OCI-LY7 (cell line): ENCODE data around the gene BRD9. TPM values are rescaled to one million over a fixed set of nuclear protein-coding genes. Genes with fewer than 3 reads are reported as not detected.

ENCODE experiments used
- BruUV-seq: library from RNA; stranded (reverse); fragments of 400-500 nt; replicated peaks from 2 replicates; lab custom pipeline; 2021; lab: Mats Ljungman, UMichigan
- CTCF ChIA-PET: fragments of 300-600 bp; sonication (Branson Sonifier 250); formaldehyde crosslinking; loops from one replicate; lab custom pipeline; 2022; ENCODE audit warnings: antibody characterized with exemption; ENCODE audit not compliant: unreplicated experiment; lab: Charles Lee
- POLR2A ChIA-PET: fragments of 300-600 bp; sonication (Branson Sonifier 250); formaldehyde crosslinking; loops from one replicate; lab custom pipeline; 2022; ENCODE audit warnings: antibody characterized with exemption; lab: Charles Lee
- DNase-seq: peaks from one replicate; pipeline ENCODE4 v3.0.0-alpha.2; 2015; ENCODE audit warnings: low spot score
- H2AFZ ChIP-seq: fragments of 200-600 bp; sonication (generic), shearing (Covaris generic); 2 replicates; pipeline ENCODE4 v1.6.1; 2014; ENCODE audit warnings: mild to moderate bottlenecking, antibody characterized with exemption, low read length, moderate library complexity
- H3K27ac ChIP-seq: fragments of 200-600 bp; sonication (generic); 2 replicates; pipeline ENCODE4 v1.5.1; 2014; ENCODE audit warnings: mixed run types, low read depth, mild to moderate bottlenecking, moderate library complexity, low read length, inconsistent platforms; ENCODE audit not compliant: poor library complexity, severe bottlenecking
- H3K36me3 ChIP-seq: fragments of 200-600 bp; sonication (generic); 2 replicates; pipeline ENCODE4 v1.6.1; 2014; ENCODE audit warnings: mild to moderate bottlenecking, antibody characterized with exemption, low read length, moderate library complexity, mixed read lengths; ENCODE audit not compliant: insufficient read depth
- H3K4me1 ChIP-seq: fragments of 200-600 bp; sonication (generic); 2 replicates; pipeline ENCODE4 v1.5.1; 2014; ENCODE audit warnings: mild to moderate bottlenecking, low read length; ENCODE audit not compliant: insufficient read depth, poor library complexity, severe bottlenecking
- H3K4me2 ChIP-seq: fragments of 200-600 bp; sonication (generic); 2 replicates; pipeline ENCODE4 v1.6.1; 2014; ENCODE audit warnings: mild to moderate bottlenecking, low read length
- H3K4me3 ChIP-seq: fragments of 200-600 bp; sonication (generic); 2 replicates; pipeline ENCODE4 v1.5.1; 2014; ENCODE audit warnings: mild to moderate bottlenecking, low read depth, low read length; ENCODE audit not compliant: poor library complexity, severe bottlenecking
- H3K79me2 ChIP-seq: fragments of 200-600 bp; sonication (generic); 2 replicates; pipeline ENCODE4 v1.6.1; 2016; ENCODE audit warnings: low read depth, mild to moderate bottlenecking, low read length, moderate library complexity, mixed read lengths; ENCODE audit not compliant: insufficient read depth
- H3K9me2 ChIP-seq: fragments of 200-600 bp; sonication (generic); 2 replicates; pipeline ENCODE4 v1.6.1; 2016; ENCODE audit warnings: mild to moderate bottlenecking, low read length, mixed read lengths; ENCODE audit not compliant: insufficient read depth
- H3K9me3 ChIP-seq: fragments of 200-600 bp; sonication (generic); 2 replicates; pipeline ENCODE4 v1.6.1; 2014; ENCODE audit warnings: mild to moderate bottlenecking, mixed run types, low read length, mixed read lengths
- H4K20me1 ChIP-seq: fragments of 200-600 bp; sonication (generic); 2 replicates; pipeline ENCODE4 v1.6.1; 2014; ENCODE audit warnings: mild to moderate bottlenecking, antibody characterized with exemption, low read length, moderate library complexity, mixed read lengths; ENCODE audit not compliant: insufficient read depth
- CTCF ChIP-seq: fragments of 200-600 bp; sonication (generic); conservative IDR thresholded peaks from 2 replicates; pipeline ENCODE4 v1.5.1; 2014; ENCODE audit warnings: mild to moderate bottlenecking, antibody characterized with exemption, low read length, moderate library complexity, mixed read lengths
- EZH2phosphoT487 ChIP-seq: fragments of 200-600 bp; sonication (generic); IDR thresholded peaks from 2 replicates; pipeline ENCODE4 v1.6.1; 2018; ENCODE audit warnings: low read depth, borderline replicate concordance, mild to moderate bottlenecking, mixed run types, antibody characterized with exemption, low read length, moderate library complexity, mixed read lengths
- intact Hi-C: fragments of 100-400 bp; cut with micrococcal nuclease; formaldehyde crosslinking; loops from one replicate; pipeline ENCODE4 v1.10.0; 2022; ENCODE audit not compliant: unreplicated experiment
- total RNA-seq, 2 experiments: library from RNA; depleted of rRNA in 1 of 2; stranded (reverse); fragments of >200 nt in 1 of 2; shearing (Covaris generic) in 1 of 2; gene quantifications; 2 replicates each; pipeline ENCODE4 v1.2.3, GENCODE V29; 2014 to 2022

The BRD9 gene
- total RNA-seq, 2 experiments from 2014 or later, result 46.7 to 78.7 TPM

- intact Hi-C loops, result no loop called here
- TF ChIP-seq EZH2phosphoT487 (no peak), CTCF (no peak)
- Histone ChIP-seq H2AFZ (no peak overlapping the region), H3K27ac (no peak overlapping the region), H3K36me3 (peaks cover 90% of the 10 kb centered on the region), H3K79me2 (no peaks in the 10 kb centered on the region), H3K9me2 (no peaks in the 10 kb centered on the region), H4K20me1 (peaks cover 7% of the 10 kb centered on the region; the same call in 1 of the 2 replicates), H3K9me3 (no peaks in the 10 kb centered on the region), H3K4me3 (no peak overlapping the region), H3K4me1 (no peaks in the 10 kb centered on the region), H3K4me2 (no peak overlapping the region)
- no TSS peak for BruUV-seq
- DNase-seq, result no peak
- POLR2A ChIA-PET, result interaction anchor here (0.6 kb wide), 1 partner anchor 1200 kb away, joined by 3 read pairs; no protein-coding TSS in a partner anchor
- CTCF ChIA-PET, result no interaction called here
These were observed 12.6 kb upstream of the BRD9 start for GRCh38 chr5:905139-905642.

- H3K36me3 ChIP-seq, result peaks cover 85% of the 10 kb centered on the region
- TF ChIP-seq EZH2phosphoT487 (no peak), CTCF (no peak)
- BruUV-seq, result no TSS peak
- no peaks in the 10 kb centered on the region for H3K9me2 ChIP-seq
- no peaks in the 10 kb centered on the region for H3K9me3 ChIP-seq
- H3K27ac ChIP-seq, result no peak overlapping the region
- ChIA-PET POLR2A (no interaction called here), CTCF (no interaction called here)
- H2AFZ ChIP-seq, result no peak overlapping the region
- intact Hi-C loops, result loop anchor here (5.0 kb wide), 1 partner anchor 231 kb away; no protein-coding TSS in a partner anchor
- H3K79me2 ChIP-seq, result no peaks in the 10 kb centered on the region
- no peaks in the 10 kb centered on the region for H3K4me1 ChIP-seq
- H3K4me2 ChIP-seq, result no peak overlapping the region
- peaks cover 7% of the 10 kb centered on the region; the same call in 1 of the 2 replicates for H4K20me1 ChIP-seq
- H3K4me3 ChIP-seq, result no peak overlapping the region
- no peak for DNase-seq
These were observed 11.1 kb upstream of the BRD9 start for GRCh38 chr5:903756-904096.

GRCh38 chr5:902129-902916 lies 9.7 kb upstream of the BRD9 start:
- no peaks in the 10 kb centered on the region for H3K9me3 ChIP-seq
- H3K9me2 ChIP-seq, result no peaks in the 10 kb centered on the region
- H4K20me1 ChIP-seq, result peaks cover 7% of the 10 kb centered on the region; the same call in 1 of the 2 replicates
- intact Hi-C loops, result loop anchor here (5.0 kb wide), 1 partner anchor 230 kb away; no protein-coding TSS in a partner anchor
- no peak overlapping the region for H2AFZ ChIP-seq
- H3K79me2 ChIP-seq, result no peaks in the 10 kb centered on the region
- H3K36me3 ChIP-seq, result peaks cover 72% of the 10 kb centered on the region
- no peak for TF ChIP-seq EZH2phosphoT487
- TF ChIP-seq CTCF, result no peak
- POLR2A ChIA-PET, result interaction anchor here (0.7 to 1.3 kb wide), 2 partner anchors 9 to 565 kb away, joined by 3 read pairs; partner anchors contain the start of genes BRD9 and TRIP13
- DNase-seq, result no peak
- H3K27ac ChIP-seq, result no peak overlapping the region
- no TSS peak for BruUV-seq
- CTCF ChIA-PET, result interaction anchor here (1.3 kb wide), 1 partner anchor 9 kb away, joined by 5 read pairs; the partner anchor contains the start of genes BRD9 and TRIP13
- no peak overlapping the region for H3K4me3 ChIP-seq
- no peak overlapping the region for H3K4me2 ChIP-seq
- no peaks in the 10 kb centered on the region for H3K4me1 ChIP-seq
